LNCaP clone FGC (cell line): Measurements from ENCODE around the gene FFAR3.

Experiments used
- DNase-seq: peaks from one replicate; pipeline ENCODE4 v3.0.0-alpha.2; 2011; ENCODE audit warnings: low read depth
- H3K4me3 ChIP-seq: 2 replicates; pipeline ENCODE4 v1.5.1; 2011; ENCODE audit warnings: mild to moderate bottlenecking, low read depth, low read length, control low read depth
- CTCF ChIP-seq: IDR thresholded peaks from 2 replicates; pipeline ENCODE4 v1.5.1; 2012; ENCODE audit warnings: mild to moderate bottlenecking; ENCODE audit not compliant: control insufficient read depth, insufficient read depth; ENCODE audit errors: extremely low read depth

FFAR3 gene

DNA sequence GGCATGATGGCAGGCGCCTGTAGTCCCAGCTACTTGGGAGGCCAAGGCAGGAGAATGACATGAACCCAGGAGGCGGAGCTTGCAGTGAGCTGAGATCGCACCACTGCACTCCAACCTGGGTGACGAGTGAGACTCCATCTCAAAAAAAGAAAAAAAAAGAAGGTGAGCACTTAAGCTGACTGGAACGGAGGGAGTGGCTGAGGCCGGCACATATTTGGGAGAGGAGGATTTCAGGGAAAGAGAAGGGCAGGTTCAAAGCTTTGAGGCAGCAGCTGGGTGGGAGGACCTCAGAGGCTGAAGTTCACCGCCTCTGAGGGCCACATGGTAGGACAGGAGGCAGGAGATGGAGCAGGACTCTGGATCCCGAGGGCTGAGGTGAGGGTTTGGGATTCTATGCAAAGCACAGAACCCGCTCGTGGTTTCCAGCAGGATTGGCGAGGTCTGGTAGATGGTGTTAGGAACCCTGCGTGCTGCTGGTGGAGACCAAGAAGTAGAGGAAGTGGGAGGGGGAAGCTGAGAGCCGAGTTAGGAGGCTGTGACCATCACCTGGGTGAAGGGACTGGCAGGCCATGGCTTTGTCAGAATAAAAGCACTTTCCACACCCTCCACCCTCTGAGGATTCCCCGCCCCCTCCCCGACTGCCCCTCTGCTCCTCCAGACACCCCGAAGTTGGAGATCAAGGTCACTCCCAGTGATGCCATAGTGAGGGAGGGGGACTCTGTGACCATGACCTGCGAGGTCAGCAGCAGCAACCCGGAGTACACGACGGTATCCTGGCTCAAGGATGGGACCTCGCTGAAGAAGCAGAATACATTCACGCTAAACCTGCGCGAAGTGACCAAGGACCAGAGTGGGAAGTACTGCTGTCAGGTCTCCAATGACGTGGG lies 20.9 kb upstream of the FFAR3 start:
- DNase-seq = no peak
- no peak overlapping the region for H3K4me3 ChIP-seq
- no peak for TF ChIP-seq CTCF

DNA sequence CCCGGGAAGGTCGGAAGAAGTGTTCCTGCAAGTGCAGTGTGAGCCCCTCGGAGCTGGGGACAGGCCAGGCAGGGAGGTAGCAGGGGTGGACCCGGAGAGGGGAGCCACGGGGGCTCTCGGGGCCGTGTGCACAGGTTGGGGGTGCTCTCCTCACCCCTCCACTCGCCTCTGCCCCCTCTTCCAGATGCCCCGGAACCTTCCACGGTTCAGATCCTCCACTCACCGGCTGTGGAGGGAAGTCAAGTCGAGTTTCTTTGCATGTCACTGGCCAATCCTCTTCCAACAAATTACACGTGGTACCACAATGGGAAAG lies 20.3 kb upstream of the FFAR3 start:
- DNase-seq = no peak
- no peak for TF ChIP-seq CTCF
- no peak overlapping the region for H3K4me3 ChIP-seq

DNA sequence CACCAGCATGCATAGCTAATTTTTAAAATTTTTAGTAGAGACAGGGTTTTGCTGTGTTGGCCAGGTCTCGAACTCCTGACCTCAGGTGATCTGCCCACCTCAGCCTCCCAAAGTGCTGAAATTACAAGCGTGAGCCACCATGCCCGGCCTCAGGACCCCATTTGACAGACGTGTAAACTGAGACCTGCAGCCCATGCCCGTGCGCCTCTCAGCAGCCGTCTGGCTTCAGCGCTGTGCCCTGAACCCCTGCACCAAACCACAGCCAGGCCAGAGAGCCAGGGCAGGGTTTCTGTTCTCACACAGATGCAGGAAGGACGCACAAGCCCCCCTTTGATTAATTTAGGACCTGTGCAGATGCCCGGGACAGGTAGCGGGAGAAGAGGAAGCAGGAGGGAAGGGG lies 17.8 kb upstream of the FFAR3 start:
- TF ChIP-seq CTCF = no peak
- DNase-seq = no peak
- H3K4me3 ChIP-seq = no peak overlapping the region

- no peak for DNase-seq
- H3K4me3 ChIP-seq = no peak overlapping the region
- TF ChIP-seq CTCF = no peak
These were observed 17.3 kb upstream of the FFAR3 start for GRCh38 chr19:35341006-35341405.

- no peak for TF ChIP-seq CTCF
- H3K4me3 ChIP-seq = no peak overlapping the region
- no peak for DNase-seq
These were observed 16.6 kb upstream of the FFAR3 start for GRCh38 chr19:35341565-35342225.

DNA sequence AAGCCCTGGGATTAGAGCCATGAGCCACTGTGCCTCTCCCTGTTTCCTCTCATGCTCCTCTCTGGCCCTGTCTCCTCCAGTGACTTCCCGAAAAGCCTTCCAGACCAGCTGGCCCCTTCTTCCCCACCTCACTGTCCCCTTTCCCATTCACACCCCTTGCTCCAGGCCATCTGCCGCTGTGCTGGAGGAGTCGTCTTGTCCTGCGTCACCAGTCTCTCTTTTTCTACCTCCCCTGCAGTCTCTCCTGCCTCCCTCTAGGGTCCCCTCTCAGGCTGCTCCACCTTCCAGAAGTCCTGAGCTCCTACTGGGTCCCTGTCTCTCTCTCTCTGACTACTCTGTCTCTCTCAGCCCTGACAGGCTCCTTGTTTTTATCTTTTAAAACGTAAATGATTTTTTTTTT lies 15.8 kb upstream of the FFAR3 start:
- no peak for TF ChIP-seq CTCF
- no peak overlapping the region for H3K4me3 ChIP-seq
- DNase-seq = no peak
